Activated CD4-positive, CD25-positive, alpha-beta regulatory T cell treated with anti-CD3 and anti-CD28 coated beads, Interleukin-2, amount 50 U/mL, for 16 hours (primary cell): ENCODE results near the gene CNOT10.
"Not testable (repeated sequence)": the region's sequence is repeated elsewhere in the genome, so short reads cannot be mapped to it uniquely, and the experiment has no call there.

ENCODE experiments used
- DNase-seq: peaks from one replicate; pipeline ENCODE4 v3.0.0-alpha.2; 2020; ENCODE audit warnings: low read depth, low spot score

CNOT10 gene

DNA sequence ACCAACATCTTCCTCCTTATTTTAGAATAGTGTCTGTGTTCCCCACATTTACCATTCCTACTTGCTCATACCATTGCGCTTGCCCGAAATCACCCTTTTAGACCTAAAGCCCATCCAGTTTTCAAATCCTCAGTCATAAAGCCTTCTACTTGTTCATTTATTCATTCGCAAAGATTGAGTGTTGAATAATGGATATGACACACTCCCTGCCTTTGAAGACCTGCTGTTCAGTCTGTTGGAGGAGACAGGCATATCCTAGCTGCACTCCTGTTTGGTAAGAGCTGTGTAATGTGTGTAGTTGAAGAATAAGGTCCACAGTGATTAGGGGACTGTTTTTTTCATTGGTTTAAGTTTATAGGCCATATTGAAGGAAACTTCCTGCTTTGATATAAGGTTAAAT is 1.7 kb downstream of the CNOT10 start:
- DNase-seq = no peak

DNA sequence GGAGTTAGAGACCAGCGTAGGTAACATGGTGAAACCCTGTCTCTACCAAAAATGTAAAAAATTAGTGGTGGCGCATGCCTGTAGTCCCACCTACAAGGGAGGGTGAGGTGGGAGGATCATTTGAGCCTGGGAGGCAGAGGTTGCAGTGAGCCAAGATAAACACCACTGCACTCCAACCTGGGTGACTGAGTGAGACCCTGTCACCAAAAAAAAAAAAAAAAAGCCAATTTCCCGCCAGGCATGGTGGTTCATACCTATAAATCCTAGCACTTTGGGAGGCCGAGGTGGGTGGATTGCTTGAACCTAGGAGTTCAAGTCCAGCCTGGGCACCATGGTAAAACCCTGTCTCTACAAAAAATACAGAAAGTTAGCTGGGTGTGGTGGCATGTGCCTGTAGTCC is 6.9 kb downstream of the CNOT10 start:
- DNase-seq = no peak

DNA sequence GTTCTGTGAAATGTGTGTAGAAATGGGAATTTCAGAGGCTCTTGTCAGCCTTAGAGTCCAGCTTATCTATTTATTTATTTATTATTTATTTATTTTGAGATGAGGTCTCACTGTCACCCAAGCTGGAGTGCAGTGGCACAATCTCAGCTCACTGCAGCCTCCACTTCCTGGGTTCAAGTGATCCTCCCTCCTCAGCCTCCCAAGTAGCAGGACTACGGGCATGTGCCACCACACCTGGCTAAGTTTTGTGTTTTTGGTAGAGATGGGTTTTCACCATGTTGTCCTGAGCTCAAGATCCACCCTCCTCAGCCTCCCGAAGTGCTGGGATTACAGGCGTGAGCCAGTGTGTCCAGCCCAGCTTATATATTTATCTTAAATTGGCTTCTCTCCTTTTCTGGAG is 11.5 kb downstream of the CNOT10 start:
- DNase-seq = no peak

DNA sequence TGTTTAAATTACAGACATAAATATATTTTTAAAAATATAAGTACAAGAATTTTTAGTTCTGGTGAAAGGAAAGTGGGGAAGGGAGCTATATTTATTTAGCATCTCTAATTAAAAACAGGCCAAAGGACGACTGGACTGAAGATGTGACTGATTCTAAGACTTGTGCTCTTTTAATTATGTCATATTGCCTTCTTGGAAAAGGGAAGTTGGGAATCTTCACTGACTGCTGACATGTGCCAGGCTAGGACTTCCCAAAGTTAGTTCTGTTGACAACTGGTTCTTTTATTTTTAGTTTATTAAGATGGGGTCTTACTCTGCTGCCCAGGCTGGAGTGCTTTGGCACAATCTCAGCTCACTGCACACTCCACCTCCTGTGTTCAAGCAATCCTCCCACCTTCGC is 13.5 kb downstream of the CNOT10 start:
- no peak for DNase-seq

DNA sequence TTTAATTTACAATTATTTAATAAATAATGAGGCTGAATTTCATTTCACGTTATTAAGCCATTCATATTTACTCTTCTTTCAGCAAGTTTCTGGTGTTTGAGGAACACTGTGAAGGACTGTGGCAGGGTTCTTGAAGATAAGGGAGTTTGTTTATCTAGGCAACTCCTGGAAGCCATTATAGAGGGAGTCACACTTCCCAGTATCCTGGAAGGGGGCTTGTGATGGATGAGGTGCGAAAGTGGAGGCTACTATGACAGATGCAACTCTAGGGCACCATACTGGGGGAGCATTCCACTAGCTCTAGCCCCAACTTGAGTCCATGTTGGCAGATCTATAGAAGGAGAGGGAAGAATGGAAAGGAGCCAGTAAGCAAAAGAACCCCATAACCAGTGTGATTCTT is 14.4 kb downstream of the CNOT10 start:
- no peak for DNase-seq

DNA sequence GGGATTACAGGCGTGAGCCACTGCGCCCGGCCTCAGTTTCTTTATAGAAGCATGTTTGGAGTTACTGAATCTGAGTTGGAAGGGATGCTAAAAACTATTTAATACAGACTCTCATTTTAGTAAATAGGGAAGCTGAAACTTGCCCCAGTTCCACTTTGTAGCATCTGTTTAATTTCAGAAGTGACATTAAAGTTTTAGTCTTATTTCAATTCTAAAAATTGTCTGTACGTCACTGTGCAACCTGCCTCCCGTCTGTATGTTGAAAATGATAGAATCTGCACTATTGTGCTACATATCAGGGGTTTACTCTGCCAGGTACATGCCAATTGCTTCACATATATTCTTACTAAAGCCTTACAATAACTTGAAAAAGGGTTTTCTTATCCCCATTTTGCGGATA is 15.3 kb downstream of the CNOT10 start:
- no peak for DNase-seq

DNA sequence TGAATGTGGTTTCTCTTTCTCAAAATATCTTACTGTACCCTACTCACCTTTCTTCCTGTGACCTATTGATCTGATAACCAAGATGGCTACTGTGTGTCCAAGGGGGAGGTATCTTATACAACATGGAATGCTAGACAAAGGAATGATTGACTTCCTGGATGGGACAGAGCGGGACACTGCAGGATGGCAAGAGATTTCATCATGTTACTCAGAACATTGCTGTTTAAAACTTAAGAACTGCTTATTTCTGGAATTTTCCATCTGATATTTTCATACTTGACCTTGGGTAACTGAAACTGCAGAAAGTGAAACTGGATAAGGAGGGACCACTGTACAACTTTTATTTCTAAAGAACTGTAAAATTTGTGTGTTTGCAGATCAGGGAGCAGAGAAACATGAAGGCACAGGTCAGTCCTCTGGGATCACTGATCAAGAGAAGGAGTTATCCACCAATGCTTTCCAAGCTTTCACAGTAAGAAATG is 18.5 kb downstream of the CNOT10 start:
- no peak for DNase-seq

DNA sequence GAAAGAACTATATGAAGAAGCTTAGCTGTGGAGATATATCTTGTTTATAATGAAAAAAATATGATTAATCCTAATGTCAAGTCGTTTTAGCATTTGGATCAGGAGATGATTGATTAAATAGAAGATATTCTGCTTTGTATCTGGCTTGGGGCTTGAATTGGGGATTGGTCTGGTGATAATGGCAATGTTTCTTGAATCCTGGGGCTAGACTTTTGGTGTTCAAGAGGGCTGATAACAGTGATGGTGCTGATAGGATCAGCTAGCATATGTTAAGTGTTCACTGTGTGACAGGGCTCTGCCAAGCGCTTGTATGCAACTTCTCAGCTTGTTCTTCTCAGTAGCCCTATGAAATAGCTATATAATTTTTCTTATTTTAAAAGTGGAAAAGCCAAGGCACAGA is 20.2 kb downstream of the CNOT10 start:
- DNase-seq = no peak

DNA sequence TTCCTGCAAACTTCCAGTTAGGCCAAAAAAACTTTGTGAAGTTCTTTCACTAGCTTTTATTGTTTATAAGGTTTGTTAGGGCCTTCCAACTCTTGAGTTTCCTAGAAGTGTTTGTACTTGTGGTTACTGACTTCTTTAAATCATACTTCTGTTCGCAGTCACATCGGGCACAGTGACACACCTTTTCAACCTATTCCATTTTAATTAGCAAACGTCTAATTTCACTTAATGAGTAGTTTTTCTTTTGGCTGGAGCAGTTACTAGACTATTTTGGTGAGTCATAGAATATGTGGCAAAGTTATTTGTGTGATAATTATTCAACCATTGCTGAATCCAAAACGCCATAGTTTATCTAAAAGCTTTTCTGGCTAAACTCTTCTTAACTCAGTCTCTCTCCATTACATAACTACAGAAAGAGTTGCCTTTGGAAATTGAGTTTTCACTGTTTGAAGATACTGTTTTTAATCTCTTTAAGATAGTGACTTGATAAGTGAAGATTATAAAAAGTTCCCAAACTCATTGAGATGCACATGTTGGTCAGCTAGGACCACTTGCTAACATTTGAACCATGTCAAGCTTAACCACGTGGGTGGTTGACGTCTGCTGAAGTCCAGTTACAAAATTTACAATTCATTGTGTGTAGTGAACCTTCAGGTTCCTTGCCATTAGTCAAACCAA is 21.5 kb downstream of the CNOT10 start:
- DNase-seq = no peak

DNA sequence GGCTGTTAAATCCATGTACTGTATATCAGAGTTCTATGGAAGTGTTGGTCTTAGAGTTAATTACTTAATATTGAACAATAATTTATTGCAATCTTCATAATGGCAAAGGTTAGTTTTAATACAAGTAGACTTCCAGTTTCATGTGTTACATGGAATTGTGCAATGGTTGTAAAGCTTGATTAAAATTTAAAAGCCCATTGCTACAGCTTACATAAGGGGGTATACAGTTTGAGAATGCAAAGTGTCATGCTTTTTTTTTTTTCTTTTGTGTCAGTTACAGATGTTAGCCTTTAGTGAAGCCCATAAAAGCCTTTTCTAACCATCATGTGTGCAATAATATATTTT is 22.0 kb downstream of the CNOT10 start:
- DNase-seq = no peak

DNA sequence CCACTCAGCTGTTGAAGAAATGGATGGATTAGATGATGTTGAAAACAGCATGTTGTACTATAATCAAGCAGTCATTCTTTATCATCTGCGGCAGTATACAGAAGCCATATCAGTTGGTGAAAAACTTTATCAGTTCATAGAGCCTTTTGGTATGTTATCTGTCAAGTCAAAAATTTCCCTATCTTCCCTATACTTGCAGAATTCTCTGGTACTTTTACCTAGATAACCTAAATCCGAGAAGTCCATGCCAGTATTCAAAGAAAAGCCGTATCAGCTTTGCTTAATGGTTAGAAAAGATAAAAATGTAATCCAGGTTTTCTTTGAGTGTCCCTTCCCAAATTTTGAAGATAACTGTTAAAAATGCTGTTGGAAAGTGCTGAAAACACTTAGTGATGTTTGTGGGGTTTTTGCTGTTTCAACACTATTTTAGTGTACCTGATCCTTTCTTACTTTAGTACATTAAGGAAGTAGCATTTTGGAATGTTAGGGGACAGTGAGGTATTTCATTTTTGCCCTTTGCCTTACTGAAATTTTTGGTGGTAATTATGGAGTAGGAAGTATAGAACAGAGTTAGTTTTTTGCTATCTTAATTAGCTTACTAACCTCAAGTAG is 23.8 kb downstream of the CNOT10 start:
- DNase-seq = no peak

DNA sequence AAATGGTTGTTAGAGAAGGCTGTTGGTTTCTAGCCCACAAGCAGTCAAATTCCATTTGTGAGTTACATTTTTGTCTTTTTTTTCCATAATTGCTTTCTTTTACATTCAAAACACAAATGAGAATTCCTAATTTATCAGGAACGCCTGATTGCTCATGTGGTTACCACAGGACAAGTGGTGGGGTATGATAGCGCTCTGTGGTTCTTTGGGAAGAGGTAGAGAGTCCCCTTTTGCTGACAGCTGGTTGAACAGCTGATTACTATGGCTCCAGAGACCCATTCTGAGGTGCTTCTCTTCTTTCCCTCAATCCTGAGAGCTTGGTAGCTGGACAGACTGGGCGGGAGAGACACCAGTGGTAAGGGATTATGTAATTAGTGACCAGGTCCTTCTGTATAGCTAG is 24.4 kb downstream of the CNOT10 start:
- DNase-seq = no peak

DNA sequence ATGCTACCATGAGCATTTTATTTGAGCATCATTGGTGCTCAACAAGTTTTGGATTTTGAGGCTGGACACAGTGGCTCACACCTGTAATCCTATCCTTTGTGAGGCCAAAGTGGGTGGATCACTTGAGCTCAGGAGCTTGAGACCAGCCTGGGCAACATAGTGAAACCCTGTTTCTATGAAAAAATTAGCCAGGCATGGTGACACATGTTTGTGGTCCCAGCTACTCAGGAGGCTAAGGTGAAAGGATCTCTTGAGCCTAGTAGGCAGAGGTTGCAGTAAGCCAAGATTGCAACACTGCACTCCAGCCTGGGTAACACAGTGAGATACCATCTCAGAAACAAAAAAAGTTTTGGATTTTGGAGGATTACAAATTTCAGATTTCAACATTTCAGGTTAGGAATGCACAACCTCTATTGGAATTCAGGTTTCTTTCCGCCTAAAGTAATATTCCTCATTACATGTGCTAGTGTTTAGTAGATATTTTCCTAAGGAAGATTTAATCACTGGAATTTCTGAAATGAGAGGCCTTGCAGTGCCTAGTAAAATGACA is 27.6 kb downstream of the CNOT10 start:
- no peak for DNase-seq

DNA sequence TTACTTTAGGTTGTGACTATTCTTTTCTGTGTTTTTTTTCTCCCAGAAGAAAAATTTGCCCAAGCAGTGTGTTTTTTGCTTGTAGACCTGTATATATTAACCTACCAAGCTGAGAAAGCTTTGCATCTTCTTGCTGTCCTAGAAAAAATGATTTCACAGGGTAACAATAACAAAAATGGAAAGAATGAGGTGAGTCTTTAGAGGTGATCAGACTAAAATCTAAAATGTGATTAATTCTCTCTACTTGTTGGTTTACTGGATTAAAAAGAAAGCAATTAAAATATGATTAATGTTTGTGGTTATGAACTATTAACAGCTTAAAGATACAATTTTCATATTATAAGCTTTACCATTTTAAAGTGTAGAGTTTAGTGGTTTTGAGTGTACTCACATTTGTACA is 28.2 kb downstream of the CNOT10 start:
- DNase-seq = no peak

DNA sequence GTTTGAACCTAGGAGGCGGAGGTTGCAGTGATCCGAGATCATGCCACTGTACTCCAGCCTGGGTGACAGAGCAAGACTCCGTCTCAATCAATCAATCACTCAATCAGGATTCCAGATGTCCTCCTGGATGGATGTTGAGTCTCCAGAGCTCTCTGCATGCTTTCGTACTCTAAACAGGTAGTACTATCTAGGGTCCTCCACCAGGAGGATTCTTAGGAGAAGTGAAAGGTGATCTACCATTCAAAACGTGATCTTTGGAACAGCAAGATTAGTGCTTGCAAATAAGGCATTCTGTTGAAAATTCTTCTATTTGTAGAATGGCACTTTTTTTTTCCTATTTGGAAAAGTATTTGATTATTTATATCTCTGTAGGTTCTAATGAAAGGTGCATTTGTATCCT is 34.3 kb downstream of the CNOT10 start:
- DNase-seq = no peak

DNA sequence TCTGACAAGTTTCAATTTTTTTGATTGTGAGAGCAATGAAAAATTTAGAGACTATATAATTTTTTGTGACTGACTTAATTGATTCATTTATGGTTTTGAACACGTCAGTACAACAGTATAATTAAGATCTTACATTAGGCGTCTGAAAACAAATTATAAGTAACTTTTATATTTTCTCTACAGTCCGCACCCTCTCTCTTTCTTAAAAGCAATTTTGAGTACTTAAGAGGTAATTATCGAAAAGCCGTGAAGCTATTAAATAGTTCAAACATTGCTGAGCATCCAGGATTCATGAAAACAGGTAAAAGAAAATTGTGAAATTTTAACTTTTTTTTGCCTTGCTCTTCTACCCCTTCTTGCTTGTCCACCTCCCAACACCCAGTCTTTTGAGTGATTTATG is 34.9 kb downstream of the CNOT10 start:
- DNase-seq = no peak

DNA sequence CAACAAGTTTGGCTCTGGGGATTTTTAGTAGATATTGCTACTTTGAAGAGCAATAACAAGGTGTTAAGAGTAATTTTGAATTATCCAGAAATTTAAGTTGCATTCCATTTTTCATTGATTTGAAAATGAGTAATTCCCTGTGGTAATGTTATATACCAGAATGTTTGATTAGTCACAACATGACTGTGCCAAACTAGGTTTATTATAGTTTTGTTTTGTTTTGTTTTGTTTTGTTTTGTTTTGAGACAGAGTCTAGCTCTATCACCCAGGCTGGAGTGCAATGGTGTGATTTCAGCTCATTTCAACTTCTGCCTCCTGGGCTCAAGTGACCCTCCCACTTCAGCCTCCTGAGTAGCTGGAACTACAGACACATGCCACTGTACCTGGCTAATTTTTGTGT is 40.7 kb downstream of the CNOT10 start:
- DNase-seq = no peak

DNA sequence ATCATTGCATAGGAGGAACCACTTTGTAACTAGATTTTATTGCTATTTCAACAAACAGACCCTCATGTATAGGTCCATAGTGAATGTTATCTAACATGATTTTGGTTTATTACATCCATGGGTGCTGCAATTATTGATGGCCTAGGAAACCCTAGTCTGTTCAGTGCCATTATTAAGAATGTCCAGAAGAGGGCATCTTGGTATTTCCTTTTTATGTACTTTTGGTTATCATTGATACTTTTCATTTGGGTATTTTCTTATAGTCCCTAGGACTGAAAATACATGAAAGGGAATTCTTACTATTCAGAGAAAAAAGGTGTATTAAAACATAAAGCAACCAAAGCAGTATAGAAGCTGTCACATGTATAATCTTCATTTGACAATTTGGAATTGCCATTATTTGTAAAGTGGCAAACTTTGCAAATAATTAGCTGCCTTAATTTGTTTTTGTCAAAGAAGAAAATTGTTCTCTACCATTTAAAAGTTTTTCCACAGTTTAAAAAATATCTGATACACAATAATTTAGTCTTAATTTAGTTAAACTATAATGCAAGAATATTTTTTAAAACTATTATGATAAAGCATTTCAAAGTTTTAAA is 48.7 kb downstream of the CNOT10 start:
- no peak for DNase-seq

DNA sequence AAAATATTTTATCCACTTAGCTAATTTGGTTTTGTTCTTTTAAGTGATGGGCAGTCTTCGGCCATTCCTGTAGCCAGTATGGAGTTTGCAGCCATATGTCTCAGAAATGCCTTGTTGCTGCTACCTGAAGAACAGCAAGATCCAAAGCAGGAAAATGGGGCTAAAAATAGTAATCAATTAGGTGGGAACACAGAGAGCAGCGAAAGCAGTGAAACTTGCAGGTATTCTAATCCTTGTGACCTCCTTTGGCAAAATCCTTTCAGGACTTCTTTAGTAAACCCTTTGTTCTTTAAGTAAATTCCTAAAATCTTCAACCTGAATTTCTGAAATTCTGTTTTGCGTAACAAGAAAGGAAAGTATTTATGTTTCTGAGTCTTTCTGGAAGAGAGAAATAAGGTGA is 49.8 kb downstream of the CNOT10 start:
- no peak for DNase-seq

DNA sequence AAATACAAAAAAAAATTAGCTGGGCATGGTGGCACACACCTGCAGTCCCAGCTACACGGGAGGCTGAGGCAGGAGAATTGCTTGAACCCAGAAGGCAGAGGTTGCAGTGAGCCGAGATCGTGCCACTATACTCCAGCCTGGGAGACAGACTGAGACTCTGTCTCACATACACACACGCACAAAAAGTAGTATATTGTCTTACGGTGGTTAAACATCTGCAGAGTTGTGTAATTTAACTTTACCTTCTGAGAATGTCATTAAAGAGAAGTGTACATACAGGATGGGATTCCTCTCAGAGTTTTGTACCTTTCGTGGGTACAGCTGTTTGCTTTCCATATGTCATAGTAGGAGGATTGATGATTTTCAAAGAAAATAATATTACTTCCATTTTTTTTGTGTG is 58.5 kb downstream of the CNOT10 start:
- not testable (repeated sequence) for DNase-seq

DNA sequence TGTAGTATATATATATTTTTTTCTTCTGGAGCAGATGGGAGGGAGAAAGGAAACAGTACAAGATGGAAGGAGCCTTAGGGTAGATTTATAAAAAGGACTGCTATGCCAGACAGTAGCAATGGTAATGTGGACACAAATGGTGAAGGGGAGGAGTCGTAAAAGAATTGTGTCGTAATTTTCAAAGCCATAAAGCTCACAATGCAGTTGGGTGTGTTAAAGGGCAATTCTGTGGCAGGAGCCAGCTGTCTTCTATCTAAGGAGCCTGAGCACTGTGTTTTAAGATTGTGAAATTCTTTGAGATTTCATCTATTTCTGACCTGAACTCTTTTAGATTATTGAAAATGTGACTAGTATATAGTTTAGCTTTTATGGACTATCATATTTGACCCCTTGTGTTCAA is 58.9 kb downstream of the CNOT10 start:
- DNase-seq = no peak

DNA sequence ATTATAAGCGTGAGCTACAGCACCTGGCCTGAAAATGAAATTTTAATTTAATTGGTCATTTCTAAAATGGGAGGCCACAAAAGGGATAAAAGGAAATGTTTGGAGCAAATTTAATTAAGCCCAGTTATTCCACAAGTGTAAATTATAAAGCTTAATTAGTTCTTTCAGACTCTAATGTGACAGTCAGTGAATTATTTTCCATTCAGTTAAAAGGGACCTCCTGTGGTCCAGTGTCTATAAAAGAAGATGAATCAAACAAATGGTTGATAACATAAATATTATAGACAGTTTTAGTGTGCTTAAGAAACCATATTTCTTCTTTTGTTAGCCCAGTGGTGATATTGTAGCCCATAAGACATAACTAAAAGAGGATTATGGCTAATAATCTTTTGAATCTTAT is 66.4 kb downstream of the CNOT10 start:
- DNase-seq = no peak

DNA sequence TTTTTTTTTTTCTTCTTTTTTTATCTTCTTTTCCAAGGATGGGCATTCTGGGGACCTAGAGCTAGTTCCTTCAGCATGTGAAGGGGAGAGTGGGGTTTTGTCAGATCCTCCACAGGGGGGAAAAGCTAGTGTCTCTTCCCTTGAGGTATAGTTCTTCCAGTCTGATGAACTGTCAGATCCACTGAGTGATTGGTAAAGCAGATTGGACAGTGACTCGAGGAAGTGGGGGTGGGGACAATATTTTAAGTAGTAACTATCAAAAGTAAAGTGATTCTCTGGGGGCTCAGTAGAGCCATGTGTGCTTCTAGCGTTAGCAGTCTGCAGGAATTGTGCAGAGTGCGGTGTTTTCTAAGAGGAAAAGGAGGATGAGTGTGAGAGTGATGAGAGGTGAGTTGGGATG is 70.8 kb downstream of the CNOT10 start:
- no peak for DNase-seq
